ENCODE measurements around the gene SRGAP1.
"Not testable (repeated sequence)": the region's sequence is repeated elsewhere in the genome, so short reads cannot be mapped to it uniquely, and the experiment has no call there.

Gene SRGAP1

GRCh38 chr12:64054079-64054520 lies 209.6 kb downstream of the SRGAP1 start:
- no peak for DNase-seq (ENCODE audit: low spot score)

- no peak for DNase-seq (ENCODE audit: low spot score)
Observed at GRCh38 chr12:64056741-64057140, 212.2 kb downstream of the SRGAP1 start.

- no peak for DNase-seq (ENCODE audit: low spot score)
Observed at GRCh38 chr12:64057706-64058105, 213.2 kb downstream of the SRGAP1 start.

GRCh38 chr12:64058541-64059265 lies 214.2 kb downstream of the SRGAP1 start:
- no peak for DNase-seq (ENCODE audit: low spot score)

GRCh38 chr12:64059685-64060084 lies 215.2 kb downstream of the SRGAP1 start:
- no peak for DNase-seq (ENCODE audit: low spot score)

GRCh38 chr12:64061868-64062375 lies 217.4 kb downstream of the SRGAP1 start:
- no peak for DNase-seq (ENCODE audit: low spot score)

GRCh38 chr12:64063121-64063520 lies 218.6 kb downstream of the SRGAP1 start:
- no peak for DNase-seq (ENCODE audit: low spot score)

GRCh38 chr12:64064240-64064639 lies 219.7 kb downstream of the SRGAP1 start:
- no peak for DNase-seq (ENCODE audit: low spot score)

GRCh38 chr12:64064706-64065105 lies 220.2 kb downstream of the SRGAP1 start:
- no peak for DNase-seq (ENCODE audit: low spot score)

GRCh38 chr12:64065881-64066451 lies 221.5 kb downstream of the SRGAP1 start:
- DNase-seq (ENCODE audit: low spot score) = peak; percentile 19

GRCh38 chr12:64066776-64067175 lies 222.3 kb downstream of the SRGAP1 start:
- no peak for DNase-seq (ENCODE audit: low spot score)

GRCh38 chr12:64070454-64070853 lies 226.0 kb downstream of the SRGAP1 start:
- DNase-seq (ENCODE audit: low spot score) = no peak

- no peak for DNase-seq (ENCODE audit: low spot score)
Observed at GRCh38 chr12:64072916-64073575, 228.5 kb downstream of the SRGAP1 start.

- not testable (repeated sequence) for DNase-seq (ENCODE audit: low spot score)
Observed at GRCh38 chr12:64076565-64076964, 232.1 kb downstream of the SRGAP1 start.

- DNase-seq (ENCODE audit: low spot score) = no peak
Observed at GRCh38 chr12:64077922-64078321, 233.4 kb downstream of the SRGAP1 start.

- DNase-seq (ENCODE audit: low spot score) = no peak
Observed at GRCh38 chr12:64080319-64081007, 236.0 kb downstream of the SRGAP1 start.

- no peak for DNase-seq (ENCODE audit: low spot score)
Observed at GRCh38 chr12:64081008-64081404, 236.5 kb downstream of the SRGAP1 start.

- DNase-seq (ENCODE audit: low spot score) = no peak
Observed at GRCh38 chr12:64082116-64082515, 237.6 kb downstream of the SRGAP1 start.

GRCh38 chr12:64082866-64083268 lies 238.4 kb downstream of the SRGAP1 start:
- no peak for DNase-seq (ENCODE audit: low spot score)

- DNase-seq (ENCODE audit: low spot score) = peak; percentile 66
Observed at GRCh38 chr12:64083285-64084210, 239.0 kb downstream of the SRGAP1 start.

- no peak for DNase-seq (ENCODE audit: low spot score)
Observed at GRCh38 chr12:64085154-64085553, 240.7 kb downstream of the SRGAP1 start.
